Measurements from ENCODE around the gene VAV2. TPM values are rescaled to one million over a fixed set of nuclear protein-coding genes. Genes with fewer than 3 reads are reported as not detected.
A peak's percentile ranks its signal among the peaks of the same experiment; 100 is the strongest.
"Not testable (repeated sequence)": the region's sequence is repeated elsewhere in the genome, so short reads cannot be mapped to it uniquely, and the experiment has no call there.

The VAV2 gene
- total RNA-seq, 1 donor from 2014 or later = 24.4 TPM

DNA sequence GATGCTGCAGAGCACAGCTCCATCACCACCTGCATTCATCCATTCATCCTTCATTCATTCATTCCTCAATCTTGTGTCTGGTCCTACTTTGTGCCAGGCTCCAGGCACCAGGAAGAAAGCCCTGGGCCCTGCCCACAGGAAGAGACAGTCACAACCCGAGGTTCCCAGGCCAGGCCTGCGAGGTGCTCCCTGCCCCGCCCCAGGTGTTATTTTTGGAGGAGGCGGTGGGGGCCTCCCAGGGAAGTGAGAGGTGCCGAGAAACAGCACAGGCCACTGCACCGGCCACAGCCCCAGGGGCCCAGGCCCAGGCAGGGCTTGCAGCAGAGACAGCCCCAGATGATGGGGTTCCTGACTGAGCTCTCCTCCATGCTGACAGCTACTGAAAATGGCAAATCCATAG lies 33.4 kb downstream of the VAV2 start:
- peaks cover 62% of the 10 kb centered on the region for H3K4me1 Mint-ChIP-seq (ENCODE audit: unreplicated experiment)
- peak overlapping the region; percentile 25 for H3K27ac Mint-ChIP-seq (ENCODE audit: unreplicated experiment)
- no peaks in the 10 kb centered on the region for H3K9me3 Mint-ChIP-seq (ENCODE audit: unreplicated experiment)
- no peaks in the 10 kb centered on the region for H3K36me3 Mint-ChIP-seq (ENCODE audit: unreplicated experiment)
- TF ChIP-seq, protein P1, sequence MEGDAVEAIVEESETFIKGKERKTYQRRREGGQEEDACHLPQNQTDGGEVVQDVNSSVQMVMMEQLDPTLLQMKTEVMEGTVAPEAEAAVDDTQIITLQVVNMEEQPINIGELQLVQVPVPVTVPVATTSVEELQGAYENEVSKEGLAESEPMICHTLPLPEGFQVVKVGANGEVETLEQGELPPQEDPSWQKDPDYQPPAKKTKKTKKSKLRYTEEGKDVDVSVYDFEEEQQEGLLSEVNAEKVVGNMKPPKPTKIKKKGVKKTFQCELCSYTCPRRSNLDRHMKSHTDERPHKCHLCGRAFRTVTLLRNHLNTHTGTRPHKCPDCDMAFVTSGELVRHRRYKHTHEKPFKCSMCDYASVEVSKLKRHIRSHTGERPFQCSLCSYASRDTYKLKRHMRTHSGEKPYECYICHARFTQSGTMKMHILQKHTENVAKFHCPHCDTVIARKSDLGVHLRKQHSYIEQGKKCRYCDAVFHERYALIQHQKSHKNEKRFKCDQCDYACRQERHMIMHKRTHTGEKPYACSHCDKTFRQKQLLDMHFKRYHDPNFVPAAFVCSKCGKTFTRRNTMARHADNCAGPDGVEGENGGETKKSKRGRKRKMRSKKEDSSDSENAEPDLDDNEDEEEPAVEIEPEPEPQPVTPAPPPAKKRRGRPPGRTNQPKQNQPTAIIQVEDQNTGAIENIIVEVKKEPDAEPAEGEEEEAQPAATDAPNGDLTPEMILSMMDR (IDR thresholded peaks at IDR 0.05) = no peak
- no peak for DNase-seq (ENCODE audit: extremely low spot score, unreplicated experiment)
- no peaks in the 10 kb centered on the region for H3K27me3 Mint-ChIP-seq (ENCODE audit: unreplicated experiment)
- H3K4me3 Mint-ChIP-seq (ENCODE audit: unreplicated experiment) = no peak overlapping the region

DNA sequence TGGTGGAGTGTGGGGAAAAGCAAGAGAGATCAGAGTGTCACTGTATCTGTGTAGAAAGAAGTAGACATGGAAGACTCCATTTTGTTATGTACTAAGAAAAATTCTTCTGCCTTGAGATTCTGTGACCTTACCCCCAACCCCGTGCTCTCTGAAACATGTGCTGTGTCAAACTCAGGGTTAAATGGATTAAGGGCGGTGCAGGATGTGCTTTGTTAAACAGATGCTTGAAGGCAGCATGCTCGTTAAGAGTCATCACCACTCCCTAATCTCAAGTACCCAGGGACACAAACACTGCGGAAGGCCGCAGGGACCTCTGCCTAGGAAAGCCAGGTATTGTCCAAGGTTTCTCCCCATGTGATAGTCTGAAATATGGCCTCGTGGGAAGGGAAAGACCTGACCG lies 34.4 kb downstream of the VAV2 start:
- Mint-ChIP-seq H3K27ac (ENCODE audit: unreplicated experiment) (peak overlapping the region; percentile 84), H3K4me1 (ENCODE audit: unreplicated experiment) (peaks cover 61% of the 10 kb centered on the region)
- not testable (repeated sequence) for H3K4me3 Mint-ChIP-seq (ENCODE audit: unreplicated experiment); H3K9me3 Mint-ChIP-seq (ENCODE audit: unreplicated experiment); DNase-seq (ENCODE audit: extremely low spot score, unreplicated experiment); H3K36me3 Mint-ChIP-seq (ENCODE audit: unreplicated experiment); H3K27me3 Mint-ChIP-seq (ENCODE audit: unreplicated experiment)

DNA sequence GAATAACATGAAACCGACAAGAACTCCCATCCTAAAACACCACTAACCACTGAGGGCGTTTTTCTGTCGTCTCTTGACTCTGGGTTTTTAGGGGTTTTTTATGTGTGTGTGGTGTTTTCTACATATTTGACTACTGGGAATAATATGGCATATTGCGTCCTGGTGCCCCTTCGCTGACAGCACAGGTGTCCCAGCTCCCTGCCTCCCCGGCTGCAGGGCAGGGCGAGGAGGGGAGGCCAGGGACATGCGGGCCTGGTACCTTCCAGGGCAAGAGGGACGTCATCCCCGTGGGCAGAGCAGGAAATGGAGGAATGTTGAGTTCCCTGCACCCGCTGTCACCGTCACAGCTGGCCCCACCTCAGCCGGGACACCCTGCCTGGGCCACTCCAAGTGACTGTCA lies 34.8 kb downstream of the VAV2 start:
- Mint-ChIP-seq H3K27me3 (ENCODE audit: unreplicated experiment) (no peaks in the 10 kb centered on the region), H3K4me1 (ENCODE audit: unreplicated experiment) (peaks cover 59% of the 10 kb centered on the region), H3K9me3 (ENCODE audit: unreplicated experiment) (no peaks in the 10 kb centered on the region), H3K36me3 (ENCODE audit: unreplicated experiment) (no peaks in the 10 kb centered on the region), H3K4me3 (ENCODE audit: unreplicated experiment) (no peak overlapping the region), H3K27ac (ENCODE audit: unreplicated experiment) (peak overlapping the region; percentile 84)
- no peak for DNase-seq (ENCODE audit: extremely low spot score, unreplicated experiment)
- TF ChIP-seq, protein P1 (IDR thresholded peaks at IDR 0.05) = no peak

DNA sequence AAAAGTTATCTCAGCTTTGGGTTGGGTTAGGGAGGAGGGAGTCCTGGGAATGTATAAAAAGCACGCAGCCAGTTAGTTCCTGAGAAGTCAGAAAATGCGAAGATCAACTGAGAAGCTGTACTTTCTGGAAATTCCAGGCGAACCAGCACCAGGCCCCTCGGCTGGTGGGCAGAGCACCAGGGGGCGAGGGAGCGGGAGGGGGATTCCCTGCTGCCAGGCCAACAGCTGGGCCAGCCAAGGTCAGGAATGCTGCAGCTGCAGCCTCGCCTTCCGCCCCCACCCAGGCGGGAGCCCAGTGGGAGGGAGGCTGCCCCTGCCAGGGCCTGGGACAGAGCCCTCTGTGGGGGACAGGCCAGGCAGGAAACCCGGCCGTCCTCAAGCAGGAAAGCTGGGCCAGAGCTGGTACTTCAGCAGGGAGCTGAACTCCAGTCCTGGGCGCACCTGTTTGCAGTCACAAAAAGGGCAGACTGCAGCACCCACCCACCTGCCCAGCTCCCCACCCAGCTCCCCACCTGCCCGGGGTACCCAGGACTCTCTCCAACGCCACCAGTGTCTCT lies 35.5 kb downstream of the VAV2 start:
- Mint-ChIP-seq H3K9me3 (ENCODE audit: unreplicated experiment) (no peaks in the 10 kb centered on the region), H3K27ac (ENCODE audit: unreplicated experiment) (peak overlapping the region; percentile 94), H3K4me1 (ENCODE audit: unreplicated experiment) (peaks cover 59% of the 10 kb centered on the region), H3K27me3 (ENCODE audit: unreplicated experiment) (no peaks in the 10 kb centered on the region), H3K4me3 (ENCODE audit: unreplicated experiment) (peak overlapping the region; percentile 67), H3K36me3 (ENCODE audit: unreplicated experiment) (no peaks in the 10 kb centered on the region)
- peak; percentile 92 for DNase-seq (ENCODE audit: extremely low spot score, unreplicated experiment)
- TF ChIP-seq, protein P1 (IDR thresholded peaks at IDR 0.05) = no peak

DNA sequence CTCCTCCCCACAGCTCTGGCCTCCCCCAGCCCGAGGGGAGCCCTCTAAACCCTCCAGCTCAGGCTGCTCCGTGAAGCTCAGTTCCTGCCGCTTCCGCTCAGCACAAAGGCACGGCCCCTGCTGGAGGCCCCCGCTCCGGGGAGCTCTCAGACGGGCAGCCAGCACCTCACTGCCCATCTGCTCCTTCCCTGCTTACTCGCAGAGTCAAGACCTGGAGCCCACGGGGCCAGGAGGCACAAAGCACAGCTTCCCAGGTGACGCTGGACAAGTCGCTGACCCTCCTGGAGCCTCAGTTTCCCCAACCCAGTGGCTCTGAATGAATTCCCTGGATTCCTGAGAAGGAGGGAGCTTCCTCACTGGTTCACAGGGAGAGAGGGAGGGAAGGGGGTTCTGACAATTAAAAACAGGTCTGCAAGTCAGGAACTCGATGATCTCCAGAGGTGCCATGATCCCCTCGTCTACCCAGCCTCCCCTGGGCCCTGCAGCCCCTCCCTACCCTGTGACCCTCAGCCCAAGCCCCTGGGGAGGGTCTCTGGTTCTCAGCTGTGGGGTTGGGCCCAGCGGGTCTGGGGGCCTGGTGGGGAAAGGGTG lies 36.2 kb downstream of the VAV2 start:
- Mint-ChIP-seq H3K27ac (ENCODE audit: unreplicated experiment) (peak overlapping the region; percentile 94), H3K9me3 (ENCODE audit: unreplicated experiment) (no peaks in the 10 kb centered on the region), H3K4me1 (ENCODE audit: unreplicated experiment) (peaks cover 61% of the 10 kb centered on the region), H3K27me3 (ENCODE audit: unreplicated experiment) (no peaks in the 10 kb centered on the region), H3K4me3 (ENCODE audit: unreplicated experiment) (peak overlapping the region; percentile 67), H3K36me3 (ENCODE audit: unreplicated experiment) (no peaks in the 10 kb centered on the region)
- TF ChIP-seq, protein P1 (IDR thresholded peaks at IDR 0.05) = peak; percentile 24
- DNase-seq (ENCODE audit: extremely low spot score, unreplicated experiment) = no peak
